Erythroblast (primary cell): ENCODE data around the gene CCKAR.

ENCODE experiments used
- DNase-seq, 2 experiments: peaks; one replicate each; lab custom pipeline; 2025; lab: John Stamatoyannopoulos, UW
- GATA1 ChIP-seq: IDR thresholded peaks from 2 replicates; pipeline ENCODE4 v1.6.1; 2011; ENCODE audit warnings: low read depth, mild to moderate bottlenecking, control low read depth, low read length, moderate library complexity
- POLR2A ChIP-seq: IDR thresholded peaks from 2 replicates; pipeline ENCODE4 v1.6.1; 2011; ENCODE audit warnings: mild to moderate bottlenecking, low read length

The CCKAR gene

GRCh38 chr4:26490111-26490959 lies at the start of gene CCKAR:
Gene CCKAR (minus strand): TSS chr4:26490484. CDS start chr4:26490267, 217 bp downstream.
- DNase-seq = no peak
- TF ChIP-seq POLR2A (no peak), GATA1 (no peak)

GRCh38 chr4:26533685-26534084 lies 43.4 kb upstream of the CCKAR start:
- TF ChIP-seq GATA1 (no peak), POLR2A (no peak)

GRCh38 chr4:26531491-26532116 lies 41.3 kb upstream of the CCKAR start:
- DNase-seq = no peak
- TF ChIP-seq POLR2A = no peak
- no peak for TF ChIP-seq GATA1

More at GRCh38 chr4:26533685-26534084, 43.4 kb upstream of the CCKAR start:
- no peak for DNase-seq

- no peak for DNase-seq
- no peak for TF ChIP-seq GATA1
- no peak for TF ChIP-seq POLR2A
These were observed 39.8 kb upstream of the CCKAR start for GRCh38 chr4:26530099-26530498.

GRCh38 chr4:26529479-26529878 lies 39.2 kb upstream of the CCKAR start:
- TF ChIP-seq GATA1 (no peak), POLR2A (no peak)
- no peak for DNase-seq

GRCh38 chr4:26525771-26526150 lies 35.5 kb upstream of the CCKAR start:
- TF ChIP-seq GATA1 (no peak), POLR2A (no peak)
- no peak for DNase-seq

- TF ChIP-seq POLR2A (no peak), GATA1 (no peak)
- DNase-seq = no peak
These were observed 35.0 kb upstream of the CCKAR start for GRCh38 chr4:26525136-26525770.

- TF ChIP-seq POLR2A = no peak
- no peak for TF ChIP-seq GATA1
- no peak for DNase-seq
These were observed 33.7 kb upstream of the CCKAR start for GRCh38 chr4:26524011-26524410.

- TF ChIP-seq POLR2A (no peak), GATA1 (no peak)
These were observed 32.2 kb upstream of the CCKAR start for GRCh38 chr4:26522478-26522877.

GRCh38 chr4:26520728-26521450 lies 30.6 kb upstream of the CCKAR start:
- TF ChIP-seq POLR2A (no peak), GATA1 (no peak)
- no peak for DNase-seq

More at GRCh38 chr4:26522478-26522877, 32.2 kb upstream of the CCKAR start:
- no peak for DNase-seq

- no peak for TF ChIP-seq POLR2A
- no peak for TF ChIP-seq GATA1
- DNase-seq = no peak
These were observed 25.7 kb upstream of the CCKAR start for GRCh38 chr4:26515936-26516335.

GRCh38 chr4:26510334-26510964 lies 20.2 kb upstream of the CCKAR start:
- TF ChIP-seq GATA1 (no peak), POLR2A (no peak)
- no peak for DNase-seq

- TF ChIP-seq POLR2A (no peak), GATA1 (no peak)
- DNase-seq = no peak
These were observed 19.5 kb upstream of the CCKAR start for GRCh38 chr4:26509681-26510333.
